Testis (tissue), 2 donors: ENCODE results near the gene LRIG1.

ENCODE experiments used
- CTCF ChIP-seq, 3 experiments: fragments of 450-650 bp in 2 of 3; fragments of 200-600 bp in 1 of 3; sonication (generic) in 1 of 3; IDR thresholded peaks; one replicate each; pipeline ENCODE4 v1.5.1; 2016 to 2019; ENCODE audit warnings: antibody characterized with exemption in 3 of 3, mild to moderate bottlenecking in 2 of 3, moderate library complexity in 1 of 3
- POLR2A ChIP-seq: fragments of 450-650 bp; IDR thresholded peaks from one replicate; pipeline ENCODE4 v1.6.1; 2017; ENCODE audit warnings: antibody characterized with exemption, mild to moderate bottlenecking, moderate library complexity

DNA sequence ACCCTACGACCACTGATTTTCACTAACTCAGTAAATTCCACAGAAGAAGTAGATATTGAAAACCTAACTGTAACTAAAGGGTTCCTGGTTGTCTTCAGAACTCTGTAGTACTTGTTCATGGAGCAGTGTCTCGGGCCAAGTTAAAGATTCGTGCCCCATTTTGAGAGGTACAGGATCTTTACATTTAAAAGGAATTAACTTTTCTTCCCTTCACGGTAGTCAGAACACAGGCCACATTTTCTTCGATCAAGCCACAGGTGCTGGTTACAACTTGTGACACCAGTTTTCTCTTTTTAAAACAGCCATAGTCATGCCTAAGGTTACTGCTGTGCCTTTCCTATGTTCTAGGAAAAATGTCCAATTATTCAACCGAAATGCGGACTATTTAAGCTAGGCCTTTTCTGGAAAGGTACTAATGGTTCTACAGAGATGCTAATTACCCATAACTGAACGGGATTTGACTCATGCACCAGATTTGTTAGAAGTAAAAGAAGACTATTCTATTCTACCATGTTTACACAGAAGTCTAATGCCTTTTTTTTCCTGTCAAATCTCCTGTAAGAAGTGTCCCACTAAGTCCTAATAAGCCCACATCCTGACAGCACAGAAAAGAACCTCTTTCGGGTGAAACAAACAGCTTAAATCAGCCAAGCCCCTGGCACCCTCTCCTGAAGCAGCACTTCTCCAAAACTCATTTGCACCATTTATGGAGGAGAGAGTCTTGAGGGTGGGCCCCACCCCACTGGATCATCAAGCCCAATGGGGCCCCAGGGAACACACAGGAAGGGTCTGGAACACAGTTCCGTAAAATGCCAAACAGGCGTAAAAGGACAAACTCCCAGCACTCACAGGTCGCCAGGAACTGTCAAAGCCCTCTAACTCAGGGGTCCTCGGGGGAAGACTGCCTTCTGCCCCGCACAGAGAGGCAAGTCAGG lies 1.9 kb downstream of the LRIG1 start:
- TF ChIP-seq CTCF (IDR thresholded peaks at IDR 0.05) (no peak), POLR2A (no peak)
